GM12878 (cell line): Measurements from ENCODE around the gene NCOA4. TPM values are rescaled to one million over a fixed set of nuclear protein-coding genes. Genes with fewer than 3 reads are reported as not detected.
"Not testable (repeated sequence)": the region's sequence is repeated elsewhere in the genome, so short reads cannot be mapped to it uniquely, and the experiment has no call there.

Source experiments
- ATAC-seq: fragments of 200-7000 bp; cut with Tn5 transposase; 3 replicates; pipeline ENCODE4 v1.9.1; 2020; ENCODE audit warnings: mild to moderate bottlenecking, moderate library complexity
- BruUV-seq: library from RNA; stranded (reverse); fragments of 400-500 nt; replicated peaks from 2 replicates; lab custom pipeline; 2021; lab: Mats Ljungman, UMichigan
- CTCF ChIA-PET: fragments of 300-600 bp; sonication (Branson Sonifier 250); formaldehyde crosslinking; extraction: SDS; loops from one replicate; lab custom pipeline; 2021; ENCODE audit warnings: inconsistent platforms; lab: Yijun Ruan, JAX
- POLR2A ChIA-PET: fragments of 350-600 bp; formaldehyde crosslinking; extraction: SDS; loops from one replicate; lab custom pipeline; 2021; ENCODE audit warnings: inconsistent platforms; lab: Charles Lee
- RAD21 ChIA-PET: fragments of 300-600 bp; sonication (Branson Sonifier 250); formaldehyde crosslinking; loops from one replicate; lab custom pipeline; 2023; ENCODE audit warnings: antibody characterized with exemption; ENCODE audit not compliant: unreplicated experiment; lab: Charles Lee
- SMC1A ChIA-PET: fragments of 300-600 bp; sonication (Branson Sonifier 250); formaldehyde crosslinking; loops from one replicate; lab custom pipeline; 2023; ENCODE audit not compliant: unreplicated experiment, uncharacterized antibody; lab: Charles Lee
- DNase-seq: peaks from one replicate; pipeline ENCODE4 v3.0.0-alpha.2; 2011; ENCODE audit warnings: low read depth, low spot score
- FAIRE-seq: peaks from 3 replicates; lab custom pipeline; 2011; peaks lifted over from hg19 to GRCh38; lab: Jason Lieb, UNC
- H2AFZ ChIP-seq: 2 replicates; pipeline ENCODE4 v1.6.0; 2011; ENCODE audit warnings: low read depth, low read length, control low read depth; ENCODE audit not compliant: control insufficient read depth
- H3K27ac ChIP-seq: 2 replicates; pipeline ENCODE4 v1.5.1; 2011; ENCODE audit warnings: control low read depth; ENCODE audit not compliant: control insufficient read depth, insufficient read depth
- H3K27me3 ChIP-seq, 2 experiments: replicated peaks in 1 of 2; 2 replicates each; pipeline versions ENCODE4 v1.6.0 to v1.6.1; 2011; ENCODE audit warnings: low read length in 1 of 2; ENCODE audit not compliant: control insufficient read depth in 2 of 2, insufficient read depth in 2 of 2
- H3K36me3 ChIP-seq, 2 experiments: 2 replicates each; pipeline ENCODE4 v1.5.1; 2011; ENCODE audit warnings: low read length in 1 of 2; ENCODE audit not compliant: control insufficient read depth in 2 of 2, insufficient read depth in 2 of 2
- H3K4me1 ChIP-seq: 2 replicates; pipeline ENCODE4 v1.6.1; 2011; ENCODE audit warnings: mild to moderate bottlenecking, low read length, moderate library complexity, mixed read lengths; ENCODE audit not compliant: control insufficient read depth, insufficient read depth
- H3K4me2 ChIP-seq: 2 replicates; pipeline ENCODE4 v1.6.0; 2011; ENCODE audit warnings: control low read depth; ENCODE audit not compliant: control insufficient read depth, insufficient read depth
- H3K4me3 ChIP-seq: fragments of 200-600 bp; sonication (generic); 2 replicates; pipeline ENCODE4 v1.5.1; 2016
- H3K79me2 ChIP-seq: 2 replicates; pipeline ENCODE4 v1.6.0; 2011; ENCODE audit warnings: low read length; ENCODE audit not compliant: control insufficient read depth, insufficient read depth
- H3K9ac ChIP-seq: 2 replicates; pipeline ENCODE4 v1.8.0; 2011; ENCODE audit warnings: low read length, control low read depth, mixed read lengths; ENCODE audit not compliant: control insufficient read depth, insufficient read depth
- H3K9me3 ChIP-seq: replicated peaks from 3 replicates; pipeline ENCODE4 v1.5.1; 2011; ENCODE audit warnings: mild to moderate bottlenecking, low read length; ENCODE audit not compliant: control insufficient read depth, insufficient read depth
- H4K20me1 ChIP-seq: 2 replicates; pipeline ENCODE4 v1.6.0; 2011; ENCODE audit not compliant: control insufficient read depth, insufficient read depth
- JUNB ChIP-seq: IDR thresholded peaks from 2 replicates; pipeline ENCODE4 v1.6.1; 2016; ENCODE audit warnings: antibody characterized with exemption, mild to moderate bottlenecking
- WGBS: methylation state at CpG from one replicate; pipeline ENCODE4 v1.1.6; 2016; ENCODE audit warnings: low lambda C conversion rate; ENCODE audit not compliant: insufficient replicate concordance, insufficient coverage; ENCODE audit errors: missing lambda C conversion rate; 5-methylcytosine and 5-hydroxymethylcytosine counted together
- in situ Hi-C: fragments of 300-500 bp; cut with MboI; formaldehyde crosslinking; loops from 9 replicates; pipeline ENCODE4 v1.14.3; 2018; ENCODE audit warnings: mixed read lengths
- intact Hi-C: fragments of 100-400 bp; cut with micrococcal nuclease; formaldehyde crosslinking; loops from one replicate; pipeline ENCODE4 v1.14.2; 2022; ENCODE audit not compliant: unreplicated experiment
- polyA plus RNA-seq, 11 experiments: library from polyadenylated mRNA; depleted of rRNA in 4 of 11; unstranded in 6 of 11; stranded (reverse) in 5 of 11; fragments of >200 nt; fragmentation: Nextera tagmentation in 4 of 11; fragmentation: Illumina TruSeq in 1 of 11; extraction: Ambion mirVana in 4 of 11; extraction: Trizol in 1 of 11; gene quantifications; 1 replicate in 1 of 11; 2 replicates in 10 of 11; pipeline versions ENCODE4 v1.2.1 to v1.2.3, GENCODE V29; 2011 to 2016; ENCODE audit warnings: inconsistent platforms in 2 of 11, missing spikeins in 2 of 11, low read depth in 1 of 11
- total RNA-seq, 4 experiments: library from RNA; depleted of rRNA in 3 of 4; stranded (reverse); fragments of >200 nt in 3 of 4; fragmentation: Illumina TruSeq in 1 of 4; extraction: Trizol in 1 of 4; gene quantifications; 2 replicates each; pipeline versions ENCODE4 v1.2.1 to v1.2.3, GENCODE V29; 2013 to 2021

NCOA4 gene
- total and polyA plus RNA-seq, 10 of the 15 experiments (the other 5 are each of a cell fraction or from before 2014, with no cell fraction given) = 57.5 to 119 (median 100) TPM

DNA sequence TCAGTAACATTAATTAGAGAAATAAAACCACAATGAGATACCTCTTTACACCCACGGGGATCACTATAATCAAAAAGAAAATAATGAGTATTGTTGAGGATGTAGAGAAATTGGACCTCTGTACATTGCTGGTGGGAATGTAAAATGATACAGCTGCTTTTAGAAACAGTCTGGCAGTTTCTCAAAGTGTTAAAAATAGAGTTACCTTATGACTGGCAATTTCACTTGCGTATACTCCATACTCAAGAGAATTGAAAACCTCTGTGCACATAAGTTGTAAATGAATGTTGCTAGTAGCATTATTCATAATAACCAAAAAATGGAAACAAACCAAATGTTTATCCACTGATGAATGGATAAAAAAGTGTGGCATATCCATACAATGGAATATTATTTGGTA is 51.9 kb downstream of the NCOA4 start:
- H3K4me3 ChIP-seq, intact Hi-C loops, H3K4me1 ChIP-seq, H4K20me1 ChIP-seq, FAIRE-seq, SMC1A ChIA-PET, H3K27me3 ChIP-seq, POLR2A ChIA-PET, DNase-seq, CTCF ChIA-PET, H2AFZ ChIP-seq, H3K9me3 ChIP-seq, H3K9ac ChIP-seq, BruUV-seq, in situ Hi-C loops, H3K36me3 ChIP-seq, RAD21 ChIA-PET: not testable (repeated sequence)
- TF ChIP-seq JUNB = peak; percentile 29; the same call in 1 of the 2 replicates
- H3K4me2 ChIP-seq = 0 out of 2 replicates have a peak overlapping the region, but pooled peaks have one; percentile 17
- 0 out of 2 replicates have a peak overlapping the region, but pooled peaks have one; percentile 25 for H3K27ac ChIP-seq
- WGBS = 0% methylated on average over 1 of the region's 2 CpGs
- ATAC-seq = peak; percentile 82
- H3K79me2 ChIP-seq = peaks cover 27% of the 10 kb centered on the region

GRCh38 chr10:45974041-45974440 is 56.4 kb downstream of the NCOA4 start:
- H3K27me3 ChIP-seq, H2AFZ ChIP-seq, POLR2A ChIA-PET, FAIRE-seq, DNase-seq, H3K36me3 ChIP-seq, H3K27ac ChIP-seq, in situ Hi-C loops, intact Hi-C loops, H3K9ac ChIP-seq, H4K20me1 ChIP-seq, H3K4me1 ChIP-seq, ATAC-seq, RAD21 ChIA-PET, H3K9me3 ChIP-seq, BruUV-seq: not testable (repeated sequence)
- WGBS = 36% methylated on average over 3 of the region's 3 CpGs
- Histone ChIP-seq H3K4me2 (peak overlapping the region; percentile 4; the same call in 1 of the 2 replicates), H3K79me2 (peaks cover 50% of the 10 kb centered on the region), H3K4me3 (peak overlapping the region; percentile 76)
- ChIA-PET SMC1A (interaction anchor here (1.2 kb wide), 1 partner anchor 55 kb away, joined by 4 read pairs; no protein-coding TSS in a partner anchor), CTCF (interaction anchor here (1.1 to 2.1 kb wide), 2 partner anchors 55 to 58 kb away, joined by 3 to 7 read pairs; no protein-coding TSS in a partner anchor)

GRCh38 chr10:45972813-45973169 is 57.6 kb downstream of the NCOA4 start:
- H3K4me1 ChIP-seq, H3K27me3 ChIP-seq, DNase-seq, H4K20me1 ChIP-seq, H2AFZ ChIP-seq, FAIRE-seq, intact Hi-C loops, H3K9me3 ChIP-seq, POLR2A ChIA-PET, H3K36me3 ChIP-seq, in situ Hi-C loops: not testable (repeated sequence)
- SMC1A ChIA-PET = interaction anchor here (1.2 kb wide), 1 partner anchor 56 kb away, joined by 4 read pairs; no protein-coding TSS in a partner anchor
- RAD21 ChIA-PET = interaction anchor here (1.0 to 1.9 kb wide), 2 partner anchors 51 to 56 kb away, joined by 3 to 4 read pairs; no protein-coding TSS in a partner anchor
- Histone ChIP-seq H3K9ac (peak overlapping the region; percentile 75), H3K27ac (peak overlapping the region; percentile 69), H3K79me2 (peaks cover 50% of the 10 kb centered on the region), H3K4me3 (peak overlapping the region; percentile 76), H3K4me2 (peak overlapping the region; percentile 28; the same call in 1 of the 2 replicates)
- BruUV-seq = TSS peak; percentile 74
- ATAC-seq = peak; percentile 45
- under 1% methylated on average over 10 of the region's 10 CpGs for WGBS
- CTCF ChIA-PET = interaction anchor here (2.1 kb wide), 1 partner anchor 56 kb away, joined by 7 read pairs; no protein-coding TSS in a partner anchor
